GM19240 (cell line): Measurements from ENCODE around the gene CERKL.

Source experiments
- DNase-seq: peaks from one replicate; pipeline ENCODE4 v3.0.0; 2011; ENCODE audit warnings: low spot score; ENCODE audit not compliant: insufficient read length

CERKL gene

DNA sequence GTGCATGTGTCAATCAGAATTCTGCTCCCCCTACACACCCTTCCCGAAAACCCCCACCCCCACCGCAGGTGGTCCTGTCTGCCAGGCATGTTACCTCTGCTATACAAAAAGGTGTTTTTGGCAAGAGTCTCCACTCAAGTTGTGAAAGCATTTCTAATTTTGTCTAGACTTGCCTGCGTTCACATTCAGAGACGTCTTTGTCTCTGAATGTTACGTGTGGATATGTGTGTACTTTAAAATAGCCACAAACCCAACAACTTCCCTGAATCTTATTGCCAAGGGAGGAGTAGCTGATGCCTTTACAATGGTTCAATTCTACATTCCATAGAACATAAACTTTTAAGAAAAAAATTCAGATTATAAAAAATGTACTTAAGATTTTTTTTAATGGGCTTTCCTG lies 133.1 kb downstream of the CERKL start:
- DNase-seq: no peak

DNA sequence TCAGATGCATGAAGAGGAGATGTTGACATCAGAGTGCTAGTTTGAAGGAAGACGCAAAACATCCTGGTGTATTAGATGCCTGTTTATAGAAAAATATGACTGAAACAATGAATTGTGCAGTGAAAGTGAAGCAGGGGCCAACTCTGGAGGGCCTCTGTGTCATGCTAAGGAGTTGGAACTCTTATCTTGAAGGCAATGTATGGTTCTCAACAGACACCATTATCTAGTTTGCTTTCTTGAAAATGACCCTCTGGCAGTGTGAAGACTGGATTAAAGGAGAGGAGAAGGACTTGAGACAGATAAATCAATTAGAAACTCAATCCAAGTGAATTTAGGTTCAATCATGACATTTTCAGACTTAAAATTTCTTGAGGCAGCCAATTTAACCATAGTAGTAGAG lies 136.7 kb downstream of the CERKL start:
- DNase-seq: no peak

DNA sequence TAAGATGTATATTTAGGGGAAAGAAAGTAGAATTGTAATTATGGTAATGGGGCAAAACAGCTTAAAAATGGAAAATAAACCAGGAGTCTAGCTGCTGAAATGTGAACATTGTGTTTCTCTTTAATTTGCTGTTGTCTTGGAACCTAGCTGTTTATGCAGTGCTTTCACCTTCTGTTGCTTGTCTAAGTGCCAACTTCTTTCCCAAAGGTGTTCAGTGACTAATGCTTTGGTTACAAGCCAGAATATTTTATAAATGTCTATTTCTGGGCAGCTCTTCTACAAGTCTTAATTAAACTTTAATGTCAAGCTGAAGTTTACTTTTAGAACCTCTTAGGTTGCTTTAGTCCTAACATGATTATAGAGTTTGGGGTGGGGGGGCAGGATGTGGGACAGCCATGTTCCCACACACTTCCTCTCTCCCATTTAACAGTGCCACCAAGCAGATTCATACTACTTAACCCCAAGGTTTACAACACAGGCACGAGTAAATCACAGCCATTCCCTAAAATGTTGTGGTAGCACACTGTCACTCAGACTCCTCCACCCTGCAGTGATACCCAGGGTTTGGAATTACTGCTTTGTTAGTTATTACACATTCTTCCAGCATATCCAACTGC lies 139.1 kb downstream of the CERKL start:
- no peak for DNase-seq

DNA sequence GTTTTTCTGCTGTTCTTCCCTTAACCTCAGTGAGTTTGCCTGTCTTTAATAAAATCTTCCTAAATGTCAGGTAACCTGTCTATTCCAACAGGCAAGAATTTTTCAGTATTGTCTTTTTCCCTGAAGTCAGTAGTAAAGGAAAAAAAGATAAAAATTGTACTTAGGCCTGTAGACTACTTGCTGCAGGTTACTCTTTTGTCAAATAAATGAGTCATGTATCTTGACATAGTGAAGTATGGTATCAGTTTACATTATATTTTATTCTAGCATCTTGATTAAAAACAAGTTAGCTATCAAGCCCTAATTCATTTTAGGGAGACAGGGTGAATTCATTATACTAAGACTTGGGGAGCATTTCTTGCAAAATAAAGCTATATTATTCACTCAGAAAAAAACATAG lies 139.9 kb downstream of the CERKL start:
- no peak for DNase-seq

DNA sequence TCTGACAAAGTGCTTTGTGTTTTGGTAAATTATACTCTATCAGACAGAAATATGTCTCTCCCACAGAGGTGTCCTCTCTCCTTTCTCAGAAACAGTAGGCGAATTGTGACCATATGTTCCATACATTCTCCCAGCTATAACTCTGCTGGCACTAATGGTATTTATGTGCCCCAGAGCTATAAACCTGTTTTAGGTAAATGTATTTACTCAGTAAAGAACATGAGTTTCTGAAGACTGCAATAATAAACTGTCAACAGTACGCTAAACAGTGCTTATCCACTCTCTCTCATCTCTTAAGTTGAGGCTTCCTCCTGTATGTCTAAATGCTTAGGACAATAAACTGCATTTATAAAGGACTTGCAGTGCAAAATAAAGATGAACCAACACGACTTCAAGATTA lies 141.2 kb downstream of the CERKL start:
- DNase-seq: no peak

DNA sequence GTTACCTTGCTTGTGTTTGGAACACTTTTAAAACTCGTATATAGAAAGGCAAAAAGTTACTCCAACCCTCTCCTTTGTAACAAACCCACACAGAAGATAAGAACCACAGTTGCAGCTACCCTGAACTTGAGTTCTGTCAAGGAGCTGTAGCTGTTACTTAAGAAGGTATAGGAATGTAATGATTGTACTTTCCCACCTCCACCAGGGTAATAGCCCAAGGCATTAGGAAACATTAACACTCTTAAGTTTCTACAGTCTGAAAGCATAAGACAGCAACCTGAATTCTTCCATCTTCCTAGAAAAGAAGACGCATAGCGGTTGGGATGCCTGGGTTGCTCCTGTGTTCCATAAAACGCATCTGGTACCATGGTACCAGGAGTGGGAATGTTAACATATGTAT lies 156.7 kb downstream of the CERKL start:
- no peak for DNase-seq

DNA sequence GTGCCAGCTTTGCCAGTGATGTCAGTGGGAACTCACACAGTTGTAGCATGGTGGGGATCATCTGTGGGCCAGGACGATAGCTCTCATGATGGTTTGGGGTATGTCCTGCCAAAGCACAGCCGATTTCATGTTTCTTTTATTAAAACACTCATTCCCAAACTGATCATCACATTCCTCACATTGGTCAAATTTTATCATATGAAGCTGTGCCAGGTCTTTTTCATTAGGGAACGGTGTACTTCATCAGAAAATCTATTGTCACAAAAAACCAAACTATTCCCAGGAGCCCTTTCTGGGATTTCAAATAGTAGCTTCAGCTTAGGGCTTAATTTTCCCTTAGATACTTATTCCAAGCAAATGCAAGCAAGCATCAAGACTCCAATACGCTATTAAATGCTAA lies 157.7 kb downstream of the CERKL start:
- no peak for DNase-seq
